Aorta (tissue), 5 donors: ENCODE data around the gene SHC1. TPM values are rescaled to one million over a fixed set of nuclear protein-coding genes. Genes with fewer than 3 reads are reported as not detected.
"Not testable (repeated sequence)": the region's sequence is repeated elsewhere in the genome, so short reads cannot be mapped to it uniquely, and the experiment has no call there.

Source experiments
- ATAC-seq: fragments of 200-7000 bp; cut with Tn5 transposase; one replicate; pipeline ENCODE4 v1.9.1; 2022; ENCODE audit warnings: moderate library complexity; ENCODE audit not compliant: low FRiP score
- DNase-seq, 2 donors: peaks; one replicate each; pipeline ENCODE4 v3.0.0-alpha.2; 2020
- H3K27ac ChIP-seq, 2 donors: one replicate each; pipeline ENCODE4 v1.5.1; 2013; ENCODE audit warnings: low read length in 2 of 2, mild to moderate bottlenecking in 2 of 2, moderate library complexity in 2 of 2, control low read depth in 1 of 2, inconsistent platforms in 1 of 2, low read depth in 1 of 2
- H3K27me3 ChIP-seq, 2 donors: one replicate each; pipeline ENCODE4 v1.6.1; 2013; ENCODE audit warnings: control low read depth in 1 of 2, low read length in 1 of 2, mild to moderate bottlenecking in 1 of 2, moderate library complexity in 1 of 2; ENCODE audit not compliant: insufficient read depth in 2 of 2, control insufficient read depth in 1 of 2
- H3K36me3 ChIP-seq, 2 donors: one replicate each; pipeline ENCODE4 v1.6.1; 2013; ENCODE audit warnings: control low read depth in 1 of 2, low read length in 1 of 2, mild to moderate bottlenecking in 1 of 2; ENCODE audit not compliant: insufficient read depth in 2 of 2, control insufficient read depth in 1 of 2
- H3K4me1 ChIP-seq, 2 donors: one replicate each; pipeline ENCODE4 v1.6.1; 2013; ENCODE audit warnings: low read length in 2 of 2, control low read depth in 1 of 2, mild to moderate bottlenecking in 1 of 2, moderate library complexity in 1 of 2; ENCODE audit not compliant: insufficient read depth in 2 of 2, control insufficient read depth in 1 of 2
- H3K4me3 ChIP-seq, 2 donors: one replicate each; pipeline ENCODE4 v1.5.1; 2013; ENCODE audit warnings: low read length in 2 of 2, control low read depth in 1 of 2, mild to moderate bottlenecking in 1 of 2
- H3K9me3 ChIP-seq: one replicate; pipeline ENCODE4 v1.6.1; 2013; ENCODE audit warnings: mild to moderate bottlenecking, low read length; ENCODE audit not compliant: control insufficient read depth
- WGBS, 2 donors: extraction: QIAGEN DNeasy Blood & Tissue Kit; methylation state at CpG; one replicate each; pipeline ENCODE4 v1.1.7; 2013; 5-methylcytosine and 5-hydroxymethylcytosine counted together
- intact Hi-C, 2 donors: fragments of 100-400 bp; cut with DNase I; formaldehyde crosslinking; loops; one replicate each; pipeline versions ENCODE4 v1.14.2 to v1.15.0; 2022
- polyA plus RNA-seq, 2 donors: library from polyadenylated mRNA; stranded (reverse); fragments of 200-250 nt; gene quantifications; one replicate each; pipeline ENCODE4 v1.2.3, GENCODE V29; 2013
- total RNA-seq, 2 donors: library from RNA; stranded (reverse); fragmentation: NEBNext Ultra II Directional; extraction: Animal tissue kit (Norgen Biotek cat#: 25700); gene quantifications; one replicate each; pipeline ENCODE4 v1.2.1, GENCODE V29; 2021
- donor health status: healthy with polysubstance abuse.
- donor health status: Bipolar disorder and iron deficiency.
- donor health status: DM: no; HTN: no; CAD: no.
- donor health status: DM: no; HTN: no; CAD: no.
- donor health status: DM: yes; HTN: yes; CAD: no.

Gene SHC1
- total and polyA plus RNA-seq, 4 donors = 39.1 to 182 (median 172) TPM

DNA sequence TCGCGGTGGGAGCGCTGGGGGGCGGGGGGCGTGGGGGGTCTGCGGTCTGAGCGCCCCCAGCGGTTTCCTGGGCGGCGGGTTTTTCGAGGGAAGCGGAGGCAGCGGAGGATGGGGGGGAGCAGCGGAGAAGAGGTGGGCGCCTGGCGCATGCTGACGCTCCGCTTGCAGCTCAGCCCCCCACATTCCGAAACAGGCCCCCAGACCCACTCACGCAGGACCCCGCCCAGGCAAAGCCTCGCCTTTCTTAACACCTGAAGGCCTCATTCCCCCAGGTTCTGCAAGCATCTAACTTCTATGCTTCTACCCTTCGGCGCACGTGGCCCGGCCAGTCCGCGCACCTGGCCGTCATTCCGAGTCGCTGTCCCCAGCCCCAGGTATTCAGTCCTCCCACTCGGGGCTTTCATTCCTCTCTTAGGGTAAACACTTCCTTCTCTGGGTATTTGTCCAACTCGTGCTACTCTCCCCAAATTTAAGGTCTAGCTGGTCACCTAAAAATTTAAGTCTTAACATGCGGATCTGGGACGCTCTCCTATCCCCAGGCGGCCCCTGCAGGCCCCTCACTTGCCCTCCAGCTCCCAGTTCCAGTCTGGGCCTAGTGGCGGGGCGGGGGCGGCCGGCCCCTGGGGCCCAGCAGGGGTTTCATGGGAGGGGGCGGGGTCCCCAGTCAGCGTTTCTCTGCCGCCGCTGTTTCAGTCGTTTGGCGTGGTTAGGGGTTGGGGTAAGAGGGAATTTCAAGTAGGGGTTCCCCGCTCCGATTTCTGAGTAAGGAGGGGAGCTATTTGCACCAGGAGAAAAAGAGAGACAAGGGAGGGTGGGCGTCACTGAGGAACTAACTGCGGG is 29.2 kb upstream of the SHC1 start:
- Histone ChIP-seq H3K4me3 (peak overlapping the region; percentile 22 to 30), H3K36me3 (no peaks in the 10 kb centered on the region), H3K9me3 (no peaks in the 10 kb centered on the region), H3K27me3 (no peaks in the 10 kb centered on the region), H3K27ac (peak overlapping the region; percentile 38 to 68), H3K4me1 (peaks cover 0 to 2% of the 10 kb centered on the region in 2 donors)
- ATAC-seq (no peak), DNase-seq (peak in 1 of 2 donors; percentile 60)
- intact Hi-C loops = loop anchor here in 1 of 2 donors (2.0 to 5.0 kb wide), 3 partner anchors 37 to 63 kb away; partner anchors contain the start of genes EFNA4 and PMVK
- WGBS, 2 donors = 1% methylated on average over 49 to 50 of the region's 50 CpGs

DNA sequence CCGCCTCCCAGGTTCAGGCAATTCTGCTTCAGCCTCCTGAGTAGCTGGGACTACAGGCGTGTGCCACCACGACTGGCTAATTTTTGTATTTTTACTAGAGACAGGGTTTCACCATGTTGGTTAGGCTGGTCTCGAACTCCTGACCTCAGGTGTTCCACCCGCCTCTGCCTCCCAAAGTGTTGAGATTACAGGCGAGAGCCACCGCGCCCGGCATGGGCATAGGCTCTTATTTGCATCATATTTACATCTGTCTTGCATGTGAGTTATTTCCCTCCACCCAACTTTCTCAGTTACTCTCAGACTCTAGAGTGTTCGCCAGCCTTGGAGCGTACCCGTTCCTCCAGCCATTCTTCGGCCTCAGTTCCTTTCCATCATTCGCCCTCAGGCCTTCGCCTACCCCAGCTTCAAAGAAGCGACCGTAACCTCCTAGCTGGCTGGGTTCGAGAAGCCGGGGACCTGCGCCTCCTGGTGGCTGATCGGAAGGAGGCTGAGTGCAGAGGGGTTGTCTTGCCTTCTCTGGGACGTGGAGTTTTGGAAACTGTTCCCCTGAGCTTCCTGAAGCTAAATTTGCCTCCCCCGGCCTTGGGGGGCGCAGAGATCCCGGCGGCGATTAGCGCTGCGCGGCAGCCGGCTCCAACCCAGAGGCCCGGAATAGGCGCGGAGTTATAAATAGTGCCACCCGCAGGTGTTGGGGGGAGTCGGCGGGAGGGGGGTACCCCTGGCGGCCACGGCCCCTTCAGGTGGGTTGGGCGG is 28.4 kb upstream of the SHC1 start:
- intact Hi-C loops = loop anchor here in 1 of 2 donors (2.0 kb wide), 1 partner anchor 36 kb away; no protein-coding TSS in a partner anchor

DNA sequence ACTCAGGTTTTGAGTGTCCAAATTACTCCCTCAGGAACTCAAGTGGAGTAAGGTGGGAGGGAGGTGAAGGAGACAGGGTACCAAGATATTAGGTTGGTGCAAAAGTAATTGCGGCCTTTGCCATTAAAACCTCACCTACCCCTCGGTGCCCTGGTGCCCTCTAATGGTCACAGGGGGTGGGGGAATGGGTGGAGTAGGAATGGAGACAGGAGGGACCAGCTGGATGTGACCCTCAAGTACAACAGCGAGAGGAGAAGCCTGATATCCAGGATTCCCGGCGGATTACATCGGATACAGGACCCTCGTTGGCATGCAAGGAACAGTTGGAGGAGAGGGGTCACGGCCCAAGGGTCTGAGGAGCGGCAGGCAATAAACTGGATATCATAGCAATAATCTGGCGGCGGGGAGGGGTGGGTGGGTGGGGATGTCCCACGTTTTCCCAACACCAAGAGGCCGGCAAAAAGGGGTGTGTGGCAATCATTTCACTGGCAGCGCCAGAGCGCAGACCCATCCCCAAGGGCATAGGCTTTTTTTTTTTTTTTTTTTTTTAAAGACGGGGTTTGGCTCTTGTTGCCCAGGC is 27.7 kb upstream of the SHC1 start:
- H3K27me3 ChIP-seq = no peaks in the 10 kb centered on the region
- peak in 1 of 2 donors; percentile 29 for DNase-seq
- H3K27ac ChIP-seq = no peak overlapping the region
- no peaks in the 10 kb centered on the region for H3K4me1 ChIP-seq
- no peaks in the 10 kb centered on the region for H3K36me3 ChIP-seq
- intact Hi-C loops = loop anchor here in 1 of 2 donors (2.0 kb wide), 1 partner anchor 35 kb away; no protein-coding TSS in a partner anchor
- no peak overlapping the region for H3K4me3 ChIP-seq
- H3K9me3 ChIP-seq = no peaks in the 10 kb centered on the region
- WGBS, 2 donors = 79 to 81% methylated on average over 16 of the region's 16 CpGs
- no peak for ATAC-seq

More for the DNA sequence above, 28.4 kb upstream of the SHC1 start:
- H3K4me1 ChIP-seq = no peaks in the 10 kb centered on the region
- peak overlapping the region in 1 of 2 donors; percentile 52 for H3K27ac ChIP-seq
- ATAC-seq (no peak), DNase-seq (peak; percentile 80 to 92)
- no peaks in the 10 kb centered on the region for H3K9me3 ChIP-seq
- WGBS, 2 donors = 9% methylated on average over 37 to 40 of the region's 40 CpGs
- H3K36me3 ChIP-seq = no peaks in the 10 kb centered on the region
- no peaks in the 10 kb centered on the region for H3K27me3 ChIP-seq
- H3K4me3 ChIP-seq = peak overlapping the region; percentile 22 to 30

DNA sequence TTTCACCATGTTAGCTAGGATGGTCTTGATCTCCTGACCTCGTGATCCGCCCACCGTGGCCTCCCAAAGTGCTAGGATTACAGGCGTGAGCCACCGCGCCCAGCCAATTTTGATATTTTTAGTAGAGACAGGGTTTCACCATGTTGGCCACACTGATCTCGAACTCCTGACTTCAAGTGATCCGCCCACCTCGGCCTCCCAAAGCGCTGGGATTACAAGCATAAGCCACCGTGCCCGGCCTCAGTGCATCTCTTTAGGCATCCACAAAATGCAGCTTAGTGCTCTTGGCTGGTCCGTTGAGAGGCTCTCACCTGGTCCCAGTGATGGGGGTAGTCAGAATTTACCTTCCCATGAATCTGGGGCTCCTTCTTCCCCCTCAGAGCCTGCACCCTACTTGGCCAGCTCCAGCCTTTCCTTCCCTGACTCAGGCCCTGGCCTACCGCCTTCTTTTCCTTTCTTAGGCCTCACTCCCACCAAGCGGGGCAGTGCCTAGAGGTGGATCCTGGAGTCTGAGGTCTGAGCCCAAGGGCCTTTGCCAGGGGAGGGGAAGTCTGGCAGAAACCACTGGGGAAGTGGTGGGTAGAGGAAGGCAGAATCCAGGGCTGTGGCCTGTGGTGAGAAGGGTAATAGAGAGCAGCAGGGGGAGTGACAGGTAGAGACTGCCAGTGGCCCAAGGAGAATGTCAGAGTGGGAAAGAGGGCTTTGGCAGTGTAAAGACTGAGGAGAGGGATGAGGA is 26.6 kb upstream of the SHC1 start:
- Histone ChIP-seq H3K4me1 (no peaks in the 10 kb centered on the region), H3K9me3 (no peaks in the 10 kb centered on the region), H3K27ac (no peak overlapping the region), H3K36me3 (no peaks in the 10 kb centered on the region), H3K4me3 (no peak overlapping the region), H3K27me3 (no peaks in the 10 kb centered on the region)
- ATAC-seq = no peak
- intact Hi-C loops = no loop called here
- peak in 1 of 2 donors; percentile 57 for DNase-seq
- 82 to 87% methylated on average over 15 of the region's 15 CpGs for WGBS, 2 donors

DNA sequence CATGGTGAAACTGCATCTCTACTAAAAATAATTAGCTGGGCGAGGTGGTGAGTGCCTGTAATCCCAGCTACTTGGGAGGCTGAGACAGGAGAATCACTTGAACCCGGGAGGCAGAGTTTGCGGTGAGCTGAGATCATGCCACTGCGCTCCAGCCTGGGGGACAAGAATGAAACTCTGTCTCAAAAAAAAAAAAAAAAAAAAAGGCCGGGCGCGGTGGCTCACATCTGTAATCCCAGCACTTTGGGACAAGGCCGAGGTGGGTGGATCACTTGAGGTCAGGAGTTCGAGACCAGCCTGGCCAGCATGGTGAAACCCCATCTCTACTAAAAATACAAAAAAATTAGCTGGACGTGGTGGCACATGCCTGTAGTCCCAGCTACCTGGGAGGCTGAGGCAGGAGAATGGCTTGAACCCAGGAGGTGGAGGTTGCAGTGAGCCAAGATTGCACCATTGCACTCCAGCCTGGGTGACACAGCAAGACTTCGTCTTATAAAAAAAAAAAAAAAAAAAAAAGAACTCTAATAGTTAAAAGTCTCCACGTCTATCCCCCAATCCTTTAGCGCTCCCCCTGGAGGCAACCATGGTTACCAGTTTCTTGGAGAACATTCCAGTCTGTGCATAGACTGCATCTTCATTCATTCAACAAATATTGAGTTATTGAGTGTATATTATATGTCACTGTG is 24.9 kb upstream of the SHC1 start:
- H3K4me3 ChIP-seq, ATAC-seq, intact Hi-C loops, H3K36me3 ChIP-seq, H3K9me3 ChIP-seq, H3K4me1 ChIP-seq, H3K27me3 ChIP-seq, H3K27ac ChIP-seq: not testable (repeated sequence)
- DNase-seq = peak in 1 of 2 donors; percentile 13
- WGBS, 2 donors = 58 to 62% methylated on average over 13 of the region's 13 CpGs

DNA sequence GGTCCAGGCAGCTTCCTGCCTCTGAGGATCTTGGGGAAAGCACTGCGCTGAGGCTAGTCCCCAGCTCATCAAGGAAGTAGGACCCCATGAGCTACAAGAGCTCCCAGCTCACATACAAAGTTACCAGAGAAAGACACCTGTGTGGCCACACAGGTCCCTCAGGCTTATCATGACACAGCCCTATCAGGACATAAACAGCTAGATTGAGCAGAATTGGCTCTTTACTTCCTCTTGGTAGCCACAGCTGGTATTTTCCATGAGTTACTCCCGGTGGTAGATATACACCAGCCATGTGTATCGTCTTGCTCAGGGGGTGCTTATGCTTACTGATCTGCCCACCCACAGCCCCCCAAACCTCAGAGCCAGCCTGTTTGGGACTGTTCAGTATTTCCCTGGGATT is 24.0 kb upstream of the SHC1 start:
- Histone ChIP-seq H3K27ac (no peak overlapping the region), H3K9me3 (no peaks in the 10 kb centered on the region), H3K4me1 (no peaks in the 10 kb centered on the region), H3K36me3 (peaks cover 0 to 4% of the 10 kb centered on the region in 2 donors), H3K27me3 (no peaks in the 10 kb centered on the region), H3K4me3 (no peak overlapping the region)
- DNase-seq = no peak
- 65 to 86% methylated on average over 3 of the region's 3 CpGs for WGBS, 2 donors
- intact Hi-C loops = no loop called here
- ATAC-seq = no peak

DNA sequence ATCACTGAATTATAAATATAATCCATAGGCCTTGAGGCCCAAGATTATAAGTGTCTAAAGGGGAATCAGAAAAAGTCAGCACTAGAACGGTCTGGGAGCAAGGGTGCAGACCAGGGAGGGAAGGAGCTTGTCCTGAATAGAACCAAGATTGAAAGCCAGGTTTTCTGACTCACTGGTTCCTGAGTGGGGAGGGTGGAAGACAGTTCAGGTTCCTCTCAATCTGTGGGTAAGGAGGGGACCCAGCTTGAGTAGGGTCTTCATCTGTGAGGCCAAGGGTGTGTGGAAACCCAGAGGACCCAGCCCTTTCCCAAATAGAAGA is 23.7 kb upstream of the SHC1 start:
- Histone ChIP-seq H3K27ac (no peak overlapping the region), H3K4me3 (no peak overlapping the region), H3K36me3 (peaks cover under 1 to 4% of the 10 kb centered on the region in 2 donors), H3K9me3 (no peaks in the 10 kb centered on the region), H3K4me1 (no peaks in the 10 kb centered on the region), H3K27me3 (no peaks in the 10 kb centered on the region)
- ATAC-seq (no peak), DNase-seq (no peak)
- intact Hi-C loops = no loop called here
- WGBS, 2 donors = 18 to 30% methylated on average over 1 of the region's 1 CpG
